ENCODE data around the gene SMS. TPM values are rescaled to one million over a fixed set of nuclear protein-coding genes. Genes with fewer than 3 reads are reported as not detected.

The SMS gene
- total and polyA plus RNA-seq, 2 donors (not counting 1 experiment from before 2014, with no cell fraction given), result 7.0 to 30.5 TPM

DNA sequence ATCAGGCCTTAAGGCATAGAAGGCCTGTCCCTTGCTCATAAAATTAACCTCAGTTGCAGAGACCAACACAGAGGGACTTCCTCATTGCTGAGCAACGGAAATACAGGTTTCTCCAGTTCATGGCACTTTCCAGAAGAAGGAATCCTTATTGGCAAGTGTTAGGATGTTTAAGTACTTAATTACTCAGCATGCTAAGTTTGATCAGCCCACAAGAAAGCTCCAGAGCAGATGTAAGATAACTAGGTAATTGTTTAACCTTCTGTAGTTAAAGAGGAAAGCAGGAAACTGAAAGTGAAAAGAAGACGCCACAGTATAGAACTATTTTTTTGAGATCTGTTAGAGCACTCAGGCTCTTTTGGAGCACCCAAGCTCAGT is 33.5 kb downstream of the SMS start:
- ATAC-seq (ENCODE audit: low read depth) (peak; percentile 47), DNase-seq (peak; percentile 39)
- Histone ChIP-seq H3K36me3 (replicated peaks in 1 of 2; ENCODE audit: control extremely low read depth in 1 of 2, control insufficient read depth in 1 of 2, extremely low read depth in 1 of 2, insufficient read depth in 2 of 2, low read length in 1 of 2) (peaks cover 0 to 9% of the 10 kb centered on the region in 2 experiments), H2AFZ (ENCODE audit: insufficient read depth, low read depth, low read length, poor library complexity, severe bottlenecking) (peak overlapping the region; percentile 76), H4K20me1 (ENCODE audit: control insufficient read depth, insufficient read depth, low read length, poor library complexity, severe bottlenecking) (no peaks in the 10 kb centered on the region), H3K9me3 (ENCODE audit: control extremely low read depth in 1 of 3, control insufficient read depth in 2 of 3, insufficient read depth in 1 of 3, low read length in 2 of 3) (no peaks in the 10 kb centered on the region), H3K79me2 (ENCODE audit: control insufficient read depth, insufficient read depth, low read length) (no peaks in the 10 kb centered on the region), H3K4me3 (ENCODE audit: control extremely low read depth in 1 of 5, extremely low read depth in 1 of 5, insufficient read depth in 1 of 5, low read depth in 2 of 5, low read length in 4 of 5) (peak overlapping the region in 4 of 5 experiments; percentile 2 to 49 (median 16)), H3K27me3 (replicated peaks in 1 of 4; ENCODE audit: control extremely low read depth in 1 of 4, control insufficient read depth in 3 of 4, insufficient read depth in 4 of 4, low read length in 3 of 4) (no peaks in the 10 kb centered on the region), H3K4me1 (ENCODE audit: control insufficient read depth in 2 of 2, insufficient read depth in 2 of 2, low read length in 2 of 2) (peaks cover 9 to 21% of the 10 kb centered on the region in 2 donors), H3K9ac (ENCODE audit: low read length) (peak overlapping the region; percentile 53), H3K27ac (ENCODE audit: low read length in 2 of 2) (peak overlapping the region; percentile 67 to 72), H3K4me2 (replicated peaks; ENCODE audit: low read depth, low read length, poor library complexity, severe bottlenecking) (peak overlapping the region; percentile 68)
- no CpG with 5 or more reads among the region's 2 CpGs for WGBS (ENCODE audit: insufficient coverage)
- POLR2A ChIA-PET, result no interaction called here
- intact Hi-C loops (cut with micrococcal nuclease), result no loop called here
- no peaks in the 10 kb centered on the region for H3K9me3 Mint-ChIP-seq (ENCODE audit: insufficient read depth)
- CTCF ChIA-PET, result interaction anchor here (0.8 to 2.7 kb wide), 2 partner anchors 11 to 162 kb away, joined by 3 to 14 read pairs; no protein-coding TSS in a partner anchor
- peak overlapping the region; percentile 98 for H3K27ac Mint-ChIP-seq
- peaks cover 27% of the 10 kb centered on the region for H3K4me1 Mint-ChIP-seq
- H3K4me3 Mint-ChIP-seq, result peak overlapping the region; percentile 88
- TF ChIP-seq, protein P1, sequence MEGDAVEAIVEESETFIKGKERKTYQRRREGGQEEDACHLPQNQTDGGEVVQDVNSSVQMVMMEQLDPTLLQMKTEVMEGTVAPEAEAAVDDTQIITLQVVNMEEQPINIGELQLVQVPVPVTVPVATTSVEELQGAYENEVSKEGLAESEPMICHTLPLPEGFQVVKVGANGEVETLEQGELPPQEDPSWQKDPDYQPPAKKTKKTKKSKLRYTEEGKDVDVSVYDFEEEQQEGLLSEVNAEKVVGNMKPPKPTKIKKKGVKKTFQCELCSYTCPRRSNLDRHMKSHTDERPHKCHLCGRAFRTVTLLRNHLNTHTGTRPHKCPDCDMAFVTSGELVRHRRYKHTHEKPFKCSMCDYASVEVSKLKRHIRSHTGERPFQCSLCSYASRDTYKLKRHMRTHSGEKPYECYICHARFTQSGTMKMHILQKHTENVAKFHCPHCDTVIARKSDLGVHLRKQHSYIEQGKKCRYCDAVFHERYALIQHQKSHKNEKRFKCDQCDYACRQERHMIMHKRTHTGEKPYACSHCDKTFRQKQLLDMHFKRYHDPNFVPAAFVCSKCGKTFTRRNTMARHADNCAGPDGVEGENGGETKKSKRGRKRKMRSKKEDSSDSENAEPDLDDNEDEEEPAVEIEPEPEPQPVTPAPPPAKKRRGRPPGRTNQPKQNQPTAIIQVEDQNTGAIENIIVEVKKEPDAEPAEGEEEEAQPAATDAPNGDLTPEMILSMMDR (IDR thresholded peaks at IDR 0.05), result no peak
- no peak for TF ChIP-seq EZH2 (IDR thresholded peaks at IDR 0.05; ENCODE audit: borderline replicate concordance, insufficient read depth, low read depth, low read length, poor library complexity, severe bottlenecking)
- H3K27me3 Mint-ChIP-seq, result no peaks in the 10 kb centered on the region

DNA sequence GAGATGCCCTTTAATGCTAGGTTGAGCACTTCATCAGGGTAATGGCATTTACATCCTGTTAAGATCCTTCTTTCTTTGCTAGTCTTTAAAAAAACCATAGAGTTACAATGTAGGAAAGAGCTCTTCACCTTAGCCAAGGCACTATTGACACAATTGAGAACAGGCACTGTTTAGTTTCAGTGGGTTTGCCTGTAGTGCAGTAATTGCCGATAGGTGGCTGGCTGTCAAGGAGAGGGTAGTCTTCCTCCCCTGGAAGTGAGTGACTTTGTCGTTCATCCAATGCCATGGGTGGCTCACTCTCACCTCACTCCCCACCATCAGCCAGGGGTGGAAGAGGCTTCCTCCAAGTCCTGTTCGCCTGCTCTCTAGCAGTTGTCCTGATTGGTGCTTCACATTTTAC is 34.7 kb downstream of the SMS start:
- Histone ChIP-seq H3K9me3 (ENCODE audit: control extremely low read depth in 1 of 3, control insufficient read depth in 2 of 3, insufficient read depth in 1 of 3, low read length in 2 of 3) (no peaks in the 10 kb centered on the region), H3K36me3 (replicated peaks in 1 of 2; ENCODE audit: control extremely low read depth in 1 of 2, control insufficient read depth in 1 of 2, extremely low read depth in 1 of 2, insufficient read depth in 2 of 2, low read length in 1 of 2) (peaks cover 0 to 9% of the 10 kb centered on the region in 2 experiments), H3K4me2 (replicated peaks; ENCODE audit: low read depth, low read length, poor library complexity, severe bottlenecking) (no peak overlapping the region), H2AFZ (ENCODE audit: insufficient read depth, low read depth, low read length, poor library complexity, severe bottlenecking) (no peak overlapping the region), H3K27me3 (replicated peaks in 1 of 4; ENCODE audit: control extremely low read depth in 1 of 4, control insufficient read depth in 3 of 4, insufficient read depth in 4 of 4, low read length in 3 of 4) (no peaks in the 10 kb centered on the region), H3K4me1 (ENCODE audit: control insufficient read depth in 2 of 2, insufficient read depth in 2 of 2, low read length in 2 of 2) (peaks cover 9 to 21% of the 10 kb centered on the region in 2 donors), H3K27ac (ENCODE audit: low read length in 2 of 2) (no peak overlapping the region), H3K79me2 (ENCODE audit: control insufficient read depth, insufficient read depth, low read length) (no peaks in the 10 kb centered on the region), H3K4me3 (ENCODE audit: control extremely low read depth in 1 of 5, extremely low read depth in 1 of 5, insufficient read depth in 1 of 5, low read depth in 2 of 5, low read length in 4 of 5) (no peak overlapping the region), H4K20me1 (ENCODE audit: control insufficient read depth, insufficient read depth, low read length, poor library complexity, severe bottlenecking) (no peaks in the 10 kb centered on the region), H3K9ac (ENCODE audit: low read length) (no peak overlapping the region)
- ChIA-PET CTCF (interaction anchor here (1.0 to 2.7 kb wide), 2 partner anchors 10 to 136 kb away, joined by 3 to 14 read pairs; no protein-coding TSS in a partner anchor), POLR2A (no interaction called here)
- no peaks in the 10 kb centered on the region for H3K9me3 Mint-ChIP-seq (ENCODE audit: insufficient read depth)
- DNase-seq (no peak), ATAC-seq (ENCODE audit: low read depth) (no peak)
- no peak for TF ChIP-seq EZH2 (IDR thresholded peaks at IDR 0.05; ENCODE audit: borderline replicate concordance, insufficient read depth, low read depth, low read length, poor library complexity, severe bottlenecking)
- TF ChIP-seq, protein P1 (IDR thresholded peaks at IDR 0.05), result no peak
- WGBS (ENCODE audit: insufficient coverage), result no CpG with 5 or more reads among the region's 3 CpGs
- H3K4me3 Mint-ChIP-seq, result no peak overlapping the region
- intact Hi-C loops (cut with micrococcal nuclease), result no loop called here
- H3K4me1 Mint-ChIP-seq, result peaks cover 25% of the 10 kb centered on the region
- H3K27me3 Mint-ChIP-seq, result no peaks in the 10 kb centered on the region
- H3K27ac Mint-ChIP-seq, result no peak overlapping the region

Measured in B cell (primary cell).